UCSD-AML1 (cell line): ENCODE measurements around the gene RAB42.
A peak's percentile ranks its signal among the peaks of the same experiment; 100 is the strongest.
"Not testable (repeated sequence)": the region's sequence is repeated elsewhere in the genome, so short reads cannot be mapped to it uniquely, and the experiment has no call there.

Experiments
- DNase-seq: peaks from one replicate; lab custom pipeline; 2025; ENCODE audit not compliant: unreplicated experiment; lab: John Stamatoyannopoulos, UW

Gene RAB42

DNA sequence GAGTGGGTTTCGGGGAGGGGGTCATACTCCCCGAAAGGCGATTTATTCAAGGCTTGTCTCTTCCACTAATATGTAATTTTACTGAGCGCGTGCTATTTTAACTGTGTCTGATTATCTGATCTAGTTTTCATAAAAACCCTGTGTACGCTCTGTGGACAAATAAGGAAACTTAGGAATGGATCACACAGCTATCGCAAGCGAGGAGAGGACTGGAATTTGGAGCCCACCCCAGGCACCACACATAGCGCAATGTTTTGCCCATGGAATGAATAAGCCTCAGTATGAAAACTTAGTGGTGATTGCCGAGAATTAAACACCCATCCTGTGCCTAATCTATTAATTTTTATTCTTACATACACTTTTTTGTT, 9.8 kb upstream of the RAB42 start:
- DNase-seq = no peak

DNA sequence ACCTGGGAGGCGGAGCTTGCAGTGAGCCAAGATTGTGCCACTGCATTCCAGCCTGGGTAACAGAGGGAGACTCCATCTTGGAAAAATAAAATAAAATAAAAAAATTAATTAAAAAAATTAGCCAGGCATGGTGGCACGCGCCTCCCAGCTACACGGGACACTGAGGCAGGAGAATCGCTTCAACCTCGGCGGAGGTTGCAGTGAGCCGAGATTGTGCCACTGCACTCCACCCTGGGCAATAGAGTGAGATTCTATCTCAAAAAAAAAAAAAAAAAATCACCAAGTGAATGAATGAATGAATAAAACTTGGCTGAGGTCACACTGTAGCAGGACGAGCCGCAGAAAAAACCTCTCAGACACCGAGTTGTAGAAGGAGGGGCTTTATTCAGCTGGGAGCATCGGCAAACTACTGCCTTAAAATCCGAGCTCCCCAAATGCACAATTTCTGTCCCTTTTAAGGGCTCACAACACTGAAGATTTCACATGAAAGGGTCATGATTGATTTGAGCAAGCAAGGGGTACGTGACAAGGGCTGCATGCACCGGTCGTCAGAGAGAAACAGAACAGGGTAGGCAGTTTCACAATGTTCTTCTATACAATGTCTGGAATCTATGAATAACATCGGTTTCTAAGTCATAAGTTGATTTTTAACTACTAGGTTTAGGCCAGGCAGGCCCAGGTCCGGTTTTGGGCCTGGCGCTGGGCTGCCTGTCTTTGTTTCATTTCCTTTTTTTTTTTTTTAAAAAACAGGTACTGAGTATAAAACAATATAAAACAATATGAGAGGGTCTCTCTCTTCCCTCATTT, 5.3 kb upstream of the RAB42 start:
- not testable (repeated sequence) for DNase-seq

DNA sequence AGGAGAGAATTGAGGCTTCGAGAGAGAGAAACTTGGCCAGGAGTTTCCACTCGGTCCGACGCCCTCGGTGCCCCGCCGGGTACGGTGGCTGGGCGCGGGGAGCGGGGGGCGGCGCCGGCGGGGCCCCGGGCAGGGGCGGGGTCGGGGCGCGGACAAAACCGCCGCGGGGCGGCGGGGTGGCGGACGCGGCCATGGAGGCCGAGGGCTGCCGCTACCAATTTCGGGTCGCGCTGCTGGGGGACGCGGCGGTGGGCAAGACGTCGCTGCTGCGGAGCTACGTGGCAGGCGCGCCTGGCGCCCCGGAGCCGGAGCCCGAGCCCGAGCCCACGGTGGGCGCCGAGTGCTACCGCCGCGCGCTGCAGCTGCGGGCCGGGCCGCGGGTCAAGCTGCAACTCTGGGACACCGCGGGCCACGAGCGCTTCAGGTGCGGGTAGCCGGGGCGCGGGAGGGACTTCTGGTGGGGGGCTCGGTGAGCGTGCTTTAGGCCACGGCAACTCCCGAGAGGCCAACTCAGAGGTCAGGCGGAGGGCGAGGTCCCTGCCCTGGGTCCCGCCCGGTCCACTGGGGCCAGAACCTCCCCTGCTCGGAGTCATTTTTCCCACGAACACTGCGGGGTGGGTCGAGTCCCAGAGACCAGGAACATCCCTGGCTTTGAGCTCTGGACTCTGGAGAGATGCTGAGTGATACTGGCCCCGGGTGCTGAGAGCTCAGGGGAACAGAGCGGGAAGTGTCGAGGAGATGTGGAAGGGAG, 431 bp downstream of the RAB42 start:
- DNase-seq = no peak

DNA sequence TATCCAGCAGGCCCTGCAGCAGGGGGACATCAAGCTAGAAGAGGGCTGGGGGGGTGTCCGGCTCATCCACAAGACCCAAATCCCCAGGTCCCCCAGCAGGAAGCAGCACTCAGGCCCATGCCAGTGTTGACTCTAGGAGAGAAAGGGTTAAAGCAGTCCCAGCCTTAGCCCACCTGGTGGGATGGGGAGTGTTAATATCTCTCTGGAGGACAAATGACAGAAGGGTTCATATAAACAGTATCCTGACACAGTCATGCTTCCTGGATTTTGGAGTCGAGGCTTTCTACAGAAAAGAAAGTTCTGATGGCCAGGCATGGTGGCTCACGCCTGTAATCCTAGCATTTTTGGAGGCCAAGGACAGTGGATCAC, 1.9 kb downstream of the RAB42 start:
- DNase-seq = not testable (repeated sequence)

DNA sequence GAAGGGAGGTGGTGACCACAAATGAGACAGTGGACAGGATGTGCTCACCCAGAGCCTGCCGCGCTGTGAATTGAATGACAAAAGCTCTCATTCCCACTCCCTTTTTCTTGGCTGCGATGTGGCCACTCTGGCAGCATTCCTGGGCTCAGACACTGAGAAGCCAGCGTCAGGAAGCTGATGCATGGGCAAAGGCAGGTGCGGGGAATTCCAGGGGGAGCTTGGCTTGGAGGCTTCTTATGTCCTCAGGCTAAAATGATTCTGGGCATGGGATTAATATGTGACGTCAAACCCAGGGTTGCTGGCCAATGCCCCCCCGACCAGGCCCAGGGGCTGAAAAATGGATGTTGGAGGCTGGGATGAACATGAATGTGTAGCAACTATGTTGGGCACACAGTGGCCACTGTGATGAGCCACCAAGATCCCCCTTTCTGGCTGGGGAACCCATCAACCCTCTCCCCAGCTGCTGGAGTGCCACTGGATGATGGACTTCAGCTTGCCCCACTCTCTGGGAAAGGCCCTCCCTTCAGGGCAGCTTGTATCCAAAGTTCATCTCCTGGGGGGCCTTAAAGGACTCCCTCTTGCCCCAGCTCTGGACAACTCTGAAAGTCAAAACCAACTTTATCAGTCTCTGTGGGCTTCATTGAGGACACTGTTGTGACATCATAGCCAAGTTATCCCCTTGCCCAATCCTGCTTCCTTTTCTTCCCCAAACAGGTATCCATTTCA, 2.8 kb downstream of the RAB42 start:
- not testable (repeated sequence) for DNase-seq

DNA sequence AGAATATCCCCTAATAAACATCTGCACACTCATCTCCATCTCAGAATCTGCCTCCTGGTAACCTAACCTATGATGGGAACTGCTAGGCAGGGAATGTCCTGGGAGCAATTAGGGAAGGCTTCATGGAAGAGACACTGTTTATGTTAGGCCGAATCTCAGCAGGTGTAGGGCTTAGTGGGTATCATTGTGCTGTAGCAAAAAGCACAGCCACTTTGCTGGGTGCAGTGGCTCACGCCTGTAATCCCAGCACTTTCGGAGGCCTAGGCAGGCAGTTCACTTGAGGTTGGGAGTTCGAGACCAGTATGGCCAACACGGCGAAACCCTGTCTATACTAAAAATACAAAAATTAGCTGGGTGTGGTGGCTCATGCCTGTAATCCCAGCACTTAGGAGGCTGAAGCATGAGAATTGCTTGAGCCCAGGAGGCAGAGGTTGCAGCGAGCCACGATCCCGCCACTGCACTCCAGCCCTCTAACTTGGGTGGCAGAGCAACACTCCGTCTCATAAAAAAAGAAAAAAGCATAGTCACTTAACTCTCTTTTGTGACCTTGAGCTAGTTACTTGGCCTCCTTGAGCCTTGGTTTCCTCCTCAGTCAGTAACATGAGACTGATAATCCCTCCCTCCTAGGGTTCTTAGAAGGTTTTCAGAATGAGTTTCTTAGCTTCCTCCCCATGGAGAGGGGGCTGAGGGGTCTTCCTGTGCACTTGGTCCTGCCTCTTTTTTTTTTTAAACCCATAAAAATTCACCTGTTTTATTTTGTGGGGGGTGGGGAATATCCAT, 3.5 kb downstream of the RAB42 start:
- no peak for DNase-seq

DNA sequence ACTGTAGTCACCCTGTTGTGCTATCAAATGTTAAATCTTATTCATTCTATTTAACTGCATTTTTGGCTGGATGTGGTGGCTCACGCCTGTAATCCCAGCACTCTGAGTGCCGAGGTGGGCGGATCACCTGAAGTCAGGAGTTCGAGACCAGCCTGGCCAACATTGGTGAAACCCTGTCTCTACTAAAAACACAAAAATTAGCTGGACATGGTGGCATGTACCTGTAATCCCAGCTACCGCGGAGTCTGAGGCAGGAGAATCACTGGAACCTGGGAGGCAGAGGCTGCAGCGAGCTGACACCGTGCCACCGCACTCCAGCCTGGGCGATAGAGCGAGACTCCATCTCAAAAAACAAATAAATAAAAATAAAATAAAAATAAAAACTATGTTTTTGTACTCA, 4.2 kb downstream of the RAB42 start:
- not testable (repeated sequence) for DNase-seq

DNA sequence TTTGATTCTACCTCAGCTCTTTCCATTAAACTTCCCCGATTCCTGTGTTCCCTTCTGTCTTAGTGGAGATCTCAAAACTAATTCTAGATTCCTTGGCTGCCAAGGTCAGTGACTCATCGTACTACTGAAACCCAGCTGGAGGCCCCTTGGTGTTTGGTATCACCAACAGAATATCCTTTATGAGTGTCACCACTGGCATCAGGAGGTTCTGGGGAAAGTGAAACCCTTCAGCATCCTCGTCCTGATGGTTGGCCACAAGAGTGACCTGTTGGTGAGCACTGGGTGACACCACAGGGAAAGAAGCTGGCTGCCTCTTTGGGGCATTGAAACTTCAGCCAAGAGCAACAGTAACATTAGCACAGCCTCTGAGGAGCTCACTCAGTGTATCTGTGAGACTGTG, 9.6 kb downstream of the RAB42 start:
- DNase-seq = no peak

DNA sequence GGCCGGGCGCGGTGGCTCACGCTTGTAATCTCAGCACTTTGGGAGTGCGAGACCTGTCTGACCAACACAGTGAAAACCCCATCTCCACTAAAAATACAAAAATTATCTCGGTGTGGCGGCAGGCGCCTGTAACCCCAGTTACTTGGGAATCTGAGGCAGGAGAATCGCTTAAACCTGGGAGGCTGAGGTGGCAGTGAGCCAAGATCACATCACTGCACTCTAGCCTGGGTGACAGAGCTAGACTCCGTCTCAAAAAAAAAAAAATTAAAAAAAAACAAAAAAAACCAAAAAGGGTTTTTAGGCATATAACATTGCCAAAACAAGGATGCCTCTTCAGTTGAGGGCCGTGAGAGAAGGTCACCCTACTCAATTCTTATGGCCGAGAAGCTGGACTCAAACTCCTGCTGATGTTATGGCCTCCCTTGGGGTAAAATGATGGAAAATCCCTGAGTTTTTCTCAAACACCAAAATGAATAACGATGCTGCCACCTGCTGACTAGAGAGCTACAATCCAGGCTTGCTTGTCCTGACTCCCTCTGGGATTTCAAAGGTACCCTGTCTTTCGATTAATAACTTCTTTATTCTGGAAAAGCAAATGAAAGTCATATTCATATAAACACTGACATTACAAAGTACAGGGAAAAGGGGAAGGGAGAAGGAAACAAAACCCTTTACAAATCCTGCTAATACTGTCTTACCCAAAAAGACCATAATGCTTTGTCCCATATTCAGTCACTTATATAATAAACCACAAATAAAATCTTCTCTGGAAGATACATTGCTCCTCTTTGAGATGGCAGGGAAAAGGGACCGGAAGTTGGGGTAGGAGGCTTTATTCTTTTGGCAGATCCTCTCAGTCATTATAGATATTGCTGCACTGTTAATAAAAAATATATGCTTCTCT, 10.7 kb downstream of the RAB42 start:
- peak; percentile 14 for DNase-seq

DNA sequence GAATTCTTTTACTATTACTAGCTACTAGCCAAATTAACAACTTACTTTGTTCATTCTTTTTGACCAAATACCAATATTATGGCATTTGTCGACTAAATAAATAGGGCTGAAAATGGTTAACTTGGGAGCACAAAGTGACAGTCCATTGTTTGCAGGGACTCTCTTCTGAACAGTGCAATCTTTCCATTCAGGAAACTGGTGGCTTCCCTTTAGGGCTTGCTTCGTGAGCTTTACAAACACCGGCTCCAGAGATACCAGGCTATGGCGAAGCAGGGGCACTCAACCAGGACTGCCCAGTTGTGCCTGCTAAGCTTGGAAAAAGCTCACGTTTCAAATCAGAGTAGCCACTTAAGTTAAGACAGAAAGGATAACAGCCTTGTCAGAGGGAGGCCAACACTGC, 12.3 kb downstream of the RAB42 start:
- peak; percentile 14 for DNase-seq

DNA sequence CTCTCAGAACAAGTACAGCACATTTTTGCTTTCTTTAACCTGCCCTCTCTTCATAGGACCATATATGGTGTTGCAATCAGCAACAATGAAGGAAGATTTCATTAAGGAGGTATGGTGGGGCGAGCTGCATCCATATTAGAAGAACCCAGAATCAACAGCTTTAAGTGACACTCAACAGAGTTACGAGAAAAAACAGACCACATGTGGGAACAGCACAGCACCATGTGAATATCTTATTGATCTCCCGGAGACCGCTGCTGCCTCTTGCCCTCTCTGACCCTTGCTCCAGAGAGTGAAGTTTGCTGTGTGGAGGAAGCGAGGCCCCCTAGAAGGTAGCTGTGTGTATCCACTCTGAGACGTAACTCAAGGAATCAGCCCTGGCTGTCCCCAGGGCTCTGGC, 12.9 kb downstream of the RAB42 start:
- DNase-seq = no peak

DNA sequence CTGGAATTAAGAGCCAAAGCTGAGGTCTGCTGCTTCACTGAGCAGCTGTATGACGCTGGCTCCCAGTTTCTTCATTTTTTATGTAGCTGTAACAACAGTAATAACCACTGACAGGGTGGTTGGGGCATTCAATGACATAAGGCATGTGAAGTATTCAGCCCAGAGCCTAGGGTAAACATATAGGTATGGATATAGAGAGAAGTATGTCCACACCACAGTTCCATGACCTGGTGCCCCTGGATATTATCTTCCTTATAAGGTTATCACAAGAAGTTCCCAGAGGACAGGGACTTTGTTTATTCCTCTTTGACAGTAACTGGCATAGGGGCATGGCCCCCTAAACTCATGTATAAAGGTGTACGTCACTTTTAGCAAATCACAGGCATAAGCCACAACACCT, 14.7 kb downstream of the RAB42 start:
- DNase-seq = no peak

DNA sequence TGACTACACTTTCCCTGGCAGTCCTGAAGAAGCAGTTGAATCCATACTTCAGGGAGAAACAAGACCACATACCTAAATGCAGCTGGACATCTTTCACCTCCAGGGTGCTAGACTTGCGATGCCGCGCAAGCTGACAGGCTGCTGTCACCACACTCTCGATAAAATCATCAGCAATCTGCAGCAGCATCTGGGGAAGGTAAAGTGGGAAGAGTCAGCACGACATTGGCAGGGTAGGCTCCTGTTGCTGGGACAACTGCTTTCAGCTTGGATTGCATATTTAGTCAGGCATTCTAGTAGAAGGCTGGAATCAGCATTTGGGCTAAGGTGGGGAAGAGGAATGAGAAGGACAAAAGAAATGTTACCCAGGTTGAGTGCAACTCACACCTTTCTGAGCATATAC, 21.1 kb downstream of the RAB42 start:
- DNase-seq = no peak

DNA sequence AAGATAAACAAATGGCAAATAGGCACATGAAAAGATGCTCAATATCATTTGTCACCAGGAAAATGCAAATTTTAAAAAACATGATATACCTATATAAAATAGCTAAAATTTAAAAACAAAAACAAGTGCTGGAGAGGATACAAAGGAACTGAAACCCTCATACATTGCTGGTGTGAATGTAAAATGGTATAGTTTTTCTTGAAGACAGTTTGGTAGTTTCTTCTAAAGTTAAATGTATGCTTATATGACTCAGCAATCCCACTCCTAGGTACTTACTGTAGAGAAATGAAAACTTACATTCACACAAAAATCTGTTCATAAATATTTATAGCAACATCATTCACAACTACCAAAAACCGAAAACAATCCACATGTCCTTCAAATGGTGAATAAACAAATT, 39.6 kb downstream of the RAB42 start:
- no peak for DNase-seq

DNA sequence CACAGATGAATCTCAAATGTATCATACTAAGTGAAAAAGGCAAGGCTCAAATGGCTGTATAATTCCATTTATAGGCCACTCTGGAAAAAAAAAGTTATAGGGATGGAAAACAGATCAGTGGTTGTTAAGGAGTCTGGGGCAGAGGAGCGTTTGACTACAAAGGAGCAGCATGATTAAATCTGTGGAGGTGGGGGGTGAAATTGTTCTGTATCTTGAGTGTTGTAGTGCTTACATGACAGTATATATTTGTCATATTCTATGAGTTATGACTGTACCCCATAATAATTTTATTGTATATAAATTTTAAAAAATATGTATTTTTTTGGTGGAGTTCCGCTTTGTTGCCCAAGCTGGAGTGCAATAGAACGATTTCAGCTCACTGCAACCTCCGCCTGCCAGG, 40.5 kb downstream of the RAB42 start:
- no peak for DNase-seq

DNA sequence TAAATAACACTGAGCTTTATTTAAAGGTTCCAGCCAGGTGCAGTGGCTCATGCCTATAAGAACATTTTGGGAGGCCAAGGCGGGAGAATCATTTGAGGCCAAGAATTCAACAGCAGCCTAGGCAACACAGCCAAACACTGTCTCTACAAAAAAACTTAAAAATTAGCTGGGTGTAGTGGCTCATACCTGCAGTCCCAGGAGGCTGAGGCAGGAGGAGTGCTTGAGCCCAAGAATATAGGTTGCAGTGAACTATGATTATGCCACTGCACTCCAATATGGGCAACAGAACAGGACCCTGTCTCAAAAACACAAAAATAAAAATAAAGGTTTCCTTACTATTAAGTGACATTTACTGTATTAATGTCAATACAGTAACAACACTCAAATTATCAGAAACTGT, 48.7 kb downstream of the RAB42 start:
- DNase-seq = no peak

DNA sequence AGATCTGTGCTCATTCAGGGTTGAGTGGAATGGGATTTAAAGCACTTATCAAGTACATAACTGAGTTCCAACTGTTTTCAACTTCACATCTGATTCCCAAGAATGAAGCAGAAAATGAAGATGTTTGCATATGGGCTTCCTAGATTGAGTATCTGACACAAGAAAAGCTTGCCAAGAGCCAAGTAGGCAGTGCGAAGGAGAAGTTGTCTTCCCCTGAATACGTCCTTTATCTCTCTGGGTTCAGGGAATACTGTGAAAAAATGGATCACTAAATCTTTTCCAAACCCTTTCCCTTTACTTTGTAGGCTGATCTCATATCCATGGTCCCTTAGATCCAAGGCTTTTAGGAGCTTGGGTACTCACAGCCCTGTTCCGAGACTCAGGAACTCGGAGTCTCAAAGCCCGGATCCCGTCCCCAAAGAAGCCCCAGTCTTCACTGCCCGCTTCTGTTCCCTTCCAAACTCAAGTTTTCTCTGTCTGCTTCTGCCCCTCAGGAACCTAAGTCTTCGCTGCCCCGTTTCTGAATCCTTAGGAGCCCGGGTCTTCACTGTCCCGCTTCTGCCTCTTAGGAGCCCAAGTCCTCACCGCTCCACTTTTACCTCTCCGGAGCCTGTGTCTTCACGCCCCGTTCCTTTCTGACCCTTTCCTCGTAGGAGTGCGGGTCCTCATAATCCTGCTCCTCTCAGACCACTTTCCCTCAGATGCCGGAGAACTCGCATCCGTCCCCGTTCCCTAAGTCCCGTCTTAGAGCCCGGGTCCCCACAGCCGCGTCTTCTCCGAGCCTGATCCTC, 50.2 kb downstream of the RAB42 start:
- DNase-seq = no peak

DNA sequence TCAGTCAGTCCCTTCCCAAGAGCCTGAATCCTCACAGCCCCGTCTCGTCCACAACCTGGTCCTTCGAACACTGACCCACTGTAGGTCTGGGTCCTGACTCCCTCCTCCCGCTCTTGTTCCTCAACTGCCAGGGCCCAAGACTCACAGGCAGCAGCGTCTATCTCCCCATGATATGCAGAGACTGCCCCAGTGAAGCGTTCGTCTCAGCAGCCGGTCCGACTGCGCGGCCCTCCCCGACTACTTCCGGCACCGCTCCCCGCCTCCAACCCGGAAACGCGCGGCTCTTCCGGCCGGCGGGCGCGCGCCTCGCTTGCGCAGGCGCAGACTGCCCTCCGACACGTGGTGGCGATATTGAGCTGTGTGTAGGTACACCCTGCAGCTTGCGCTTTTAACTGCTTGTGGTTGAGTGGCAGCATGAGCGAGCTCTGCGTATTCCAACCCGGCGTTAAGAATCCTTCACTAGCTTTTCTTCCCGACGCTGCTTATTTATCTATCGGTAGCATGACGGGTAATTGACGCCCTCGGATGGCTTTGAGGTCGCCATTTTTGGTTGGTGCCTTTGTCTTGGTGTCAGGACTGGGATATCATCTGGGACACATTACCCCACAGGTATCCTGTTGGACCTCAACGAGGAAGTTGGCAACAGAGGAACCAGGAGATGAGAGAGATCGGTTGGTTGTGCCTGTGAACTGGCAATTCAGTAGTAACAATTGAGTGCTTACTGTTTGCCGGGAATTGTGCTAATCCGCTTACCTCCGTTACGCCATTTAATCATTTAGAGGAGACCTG, 51.0 kb downstream of the RAB42 start, which contains the start of gene TAF12:
Gene TAF12, minus strand, starts transcription at position 221 of the 789 bp plus-strand sequence. CDS start 20,986 bp downstream, outside the sequence.
- peak; percentile 98 for DNase-seq
